Inflammatory macrophage treated with lipopolysaccharide for 4 hours (primary cell): ENCODE data around the gene PSMA4.
A peak's percentile ranks its signal among the peaks of the same experiment; 100 is the strongest.
"Not testable (repeated sequence)": the region's sequence is repeated elsewhere in the genome, so short reads cannot be mapped to it uniquely, and the experiment has no call there.

Experiments
- DNase-seq: peaks from one replicate; pipeline ENCODE4 v3.0.0-alpha.2; 2020

Gene PSMA4

DNA sequence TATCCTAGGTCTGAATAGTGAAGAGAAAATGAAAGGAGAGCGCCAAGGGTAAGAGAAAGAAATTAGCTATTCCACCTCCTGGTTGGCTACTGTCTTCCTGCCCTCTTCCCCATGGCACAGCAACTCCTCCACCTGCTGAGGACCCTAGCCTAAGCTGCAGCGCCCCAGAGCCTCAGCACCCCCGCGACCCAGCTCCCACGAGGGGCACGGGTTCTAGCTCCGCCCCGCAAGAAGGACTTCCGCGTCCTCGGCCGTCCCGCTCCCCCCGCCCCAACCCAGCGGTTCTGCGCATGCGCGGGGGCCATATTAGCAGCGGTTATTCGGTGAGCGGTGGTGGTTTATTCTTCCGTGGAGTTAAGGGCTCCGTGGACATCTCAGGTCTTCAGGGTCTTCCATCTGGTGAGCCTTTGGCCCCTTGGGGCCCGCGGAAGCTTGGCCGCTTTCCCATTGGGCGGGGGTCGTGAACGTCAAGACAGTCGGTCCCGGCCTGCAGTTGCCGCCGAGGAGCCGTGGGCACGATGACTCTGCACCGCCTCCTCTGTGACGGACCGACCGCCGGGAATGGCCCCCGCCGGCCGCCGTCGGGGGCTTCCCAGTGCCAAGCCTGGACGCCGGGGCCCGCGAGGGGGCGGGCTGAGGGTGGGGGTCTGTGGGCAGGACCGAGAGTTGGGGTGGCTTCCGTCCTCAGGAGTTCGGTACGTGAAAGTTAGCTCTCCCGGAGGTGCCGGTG lies at the start of gene PSMA4:
PSMA4 (plus strand) TSS at position 304 of the 730 bp plus-strand sequence. CDS start 1,484 bp downstream, outside the sequence.
- DNase-seq: peak; percentile 92

DNA sequence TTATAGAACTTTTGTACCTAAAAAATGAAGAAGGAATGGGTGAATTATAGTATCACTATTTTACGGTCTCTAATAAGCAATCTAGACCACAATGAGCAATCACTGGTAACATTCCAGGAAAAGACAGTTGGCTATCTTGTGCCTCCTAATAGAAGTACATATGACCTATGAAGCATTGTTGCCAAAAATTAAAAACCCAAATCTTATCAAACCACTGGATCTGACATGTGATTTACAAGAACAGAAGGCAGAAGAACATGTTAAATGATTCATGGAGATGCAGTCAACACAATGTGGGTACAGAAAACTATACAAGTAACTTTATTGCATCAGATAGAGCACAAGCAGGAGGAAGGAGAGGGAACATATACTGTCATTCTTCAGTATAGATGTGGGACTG lies 47.4 kb upstream of the PSMA4 start:
- DNase-seq: no peak

GRCh38 chr15:78501857-78502256 lies 38.4 kb upstream of the PSMA4 start:
- DNase-seq: no peak

- DNase-seq: no peak
Observed at GRCh38 chr15:78502641-78503040, 37.6 kb upstream of the PSMA4 start.

- peak; percentile 86 for DNase-seq
Observed at GRCh38 chr15:78506971-78507830, 33.0 kb upstream of the PSMA4 start, which contains the start of gene HYKK. Gene HYKK (plus strand): TSS chr15:78507577. CDS start chr15:78513089, 5,512 bp downstream.

GRCh38 chr15:78507831-78508160 lies 32.4 kb upstream of the PSMA4 start:
- no peak for DNase-seq

GRCh38 chr15:78508272-78508671 lies 32.0 kb upstream of the PSMA4 start:
- DNase-seq: no peak

DNA sequence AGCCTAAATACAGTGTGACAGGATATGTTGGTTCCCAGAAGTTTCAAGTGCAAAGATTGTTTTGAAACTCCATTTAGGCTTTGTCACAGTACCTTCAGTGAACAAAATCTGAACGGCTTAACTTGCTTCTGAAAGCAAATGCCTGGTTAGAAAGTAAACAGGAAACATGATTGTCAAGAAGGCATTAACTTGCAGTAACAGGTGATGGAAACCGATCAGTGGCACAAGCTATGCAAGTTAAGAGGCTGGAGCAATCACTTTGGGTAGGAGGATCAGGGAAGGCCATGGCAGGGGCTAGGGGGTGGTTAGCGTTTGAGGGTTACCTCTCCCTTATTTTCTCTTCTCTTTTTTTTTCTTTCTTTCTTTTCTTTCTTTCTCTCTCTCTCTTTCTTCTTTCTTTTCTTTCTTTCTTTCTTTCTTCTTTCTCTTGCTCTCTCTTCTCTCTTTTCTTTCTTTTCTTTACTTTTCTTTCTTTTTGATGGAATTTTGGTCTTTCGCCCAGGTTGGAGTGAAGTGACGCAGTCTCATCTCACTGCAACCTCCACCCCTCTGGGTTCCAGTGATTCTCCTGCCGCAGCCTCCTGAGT lies 30.4 kb upstream of the PSMA4 start:
- DNase-seq: no peak

GRCh38 chr15:78520035-78520434 lies 20.2 kb upstream of the PSMA4 start:
- DNase-seq: not testable (repeated sequence)

- no peak for DNase-seq
Observed at GRCh38 chr15:78524230-78524629, 16.0 kb upstream of the PSMA4 start.

DNA sequence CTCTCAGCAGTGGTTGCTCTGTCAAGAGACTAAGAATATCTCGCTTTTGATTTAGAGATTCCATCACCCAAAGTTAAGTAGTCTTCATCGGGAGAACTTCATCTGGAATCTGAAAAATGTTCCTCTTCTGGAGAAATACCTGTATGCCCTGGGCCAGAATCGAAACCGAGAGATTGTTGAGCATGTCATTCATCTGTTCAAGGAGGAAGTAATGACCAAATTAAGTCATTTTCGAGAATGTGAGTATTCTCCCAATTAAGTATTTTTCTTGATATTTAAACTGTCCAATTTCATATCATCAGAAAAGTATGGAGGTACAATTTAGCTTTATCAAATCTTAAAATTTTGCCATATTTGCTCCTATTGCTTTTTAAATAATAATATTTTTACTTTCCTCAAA lies 12.9 kb upstream of the PSMA4 start:
- DNase-seq: no peak

DNA sequence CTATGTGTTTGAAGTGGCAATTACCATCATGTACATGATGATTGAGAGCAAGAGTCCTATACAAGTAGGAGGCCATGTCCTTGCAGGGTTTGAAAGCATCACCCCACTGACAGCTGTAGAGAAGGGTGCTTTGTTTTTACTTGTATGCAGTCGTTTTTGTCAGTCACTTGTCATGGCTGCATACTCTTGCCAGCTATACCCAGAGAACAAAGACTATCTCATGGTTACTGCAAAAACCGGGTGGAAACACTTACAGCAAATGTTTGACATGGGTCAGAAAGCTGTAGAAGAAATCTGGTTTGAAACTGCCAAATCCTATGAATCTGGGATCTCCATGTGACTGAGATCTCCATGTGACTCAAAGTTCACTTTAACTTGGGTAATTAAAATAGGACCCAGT lies 6.9 kb upstream of the PSMA4 start:
- DNase-seq: no peak

- peak; percentile 24 for DNase-seq
Observed at GRCh38 chr15:78536134-78536533, 4.1 kb upstream of the PSMA4 start.

GRCh38 chr15:78537266-78537905 lies 2.9 kb upstream of the PSMA4 start:
- no peak for DNase-seq

DNA sequence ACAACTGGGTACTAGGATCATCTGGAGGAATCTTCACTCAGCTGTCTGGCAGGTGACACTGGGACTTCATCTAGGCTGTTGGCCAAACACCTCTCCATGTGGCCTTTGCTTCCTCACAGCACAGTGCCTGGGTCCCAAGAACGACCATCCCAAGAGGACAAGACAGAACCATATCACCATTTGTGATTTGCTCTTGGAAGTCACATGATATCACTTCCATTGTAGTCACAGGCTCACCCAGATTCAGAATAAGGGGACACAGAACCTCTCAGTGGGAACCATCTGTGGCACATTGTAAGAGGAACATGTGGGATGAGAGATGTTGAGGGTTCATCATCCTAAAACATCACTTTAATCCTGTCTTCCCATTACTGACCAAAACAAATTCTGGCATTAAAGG lies 1.9 kb upstream of the PSMA4 start:
- no peak for DNase-seq

- DNase-seq: peak; percentile 64
Observed at GRCh38 chr15:78539464-78540140, 642 bp upstream of the PSMA4 start.

DNA sequence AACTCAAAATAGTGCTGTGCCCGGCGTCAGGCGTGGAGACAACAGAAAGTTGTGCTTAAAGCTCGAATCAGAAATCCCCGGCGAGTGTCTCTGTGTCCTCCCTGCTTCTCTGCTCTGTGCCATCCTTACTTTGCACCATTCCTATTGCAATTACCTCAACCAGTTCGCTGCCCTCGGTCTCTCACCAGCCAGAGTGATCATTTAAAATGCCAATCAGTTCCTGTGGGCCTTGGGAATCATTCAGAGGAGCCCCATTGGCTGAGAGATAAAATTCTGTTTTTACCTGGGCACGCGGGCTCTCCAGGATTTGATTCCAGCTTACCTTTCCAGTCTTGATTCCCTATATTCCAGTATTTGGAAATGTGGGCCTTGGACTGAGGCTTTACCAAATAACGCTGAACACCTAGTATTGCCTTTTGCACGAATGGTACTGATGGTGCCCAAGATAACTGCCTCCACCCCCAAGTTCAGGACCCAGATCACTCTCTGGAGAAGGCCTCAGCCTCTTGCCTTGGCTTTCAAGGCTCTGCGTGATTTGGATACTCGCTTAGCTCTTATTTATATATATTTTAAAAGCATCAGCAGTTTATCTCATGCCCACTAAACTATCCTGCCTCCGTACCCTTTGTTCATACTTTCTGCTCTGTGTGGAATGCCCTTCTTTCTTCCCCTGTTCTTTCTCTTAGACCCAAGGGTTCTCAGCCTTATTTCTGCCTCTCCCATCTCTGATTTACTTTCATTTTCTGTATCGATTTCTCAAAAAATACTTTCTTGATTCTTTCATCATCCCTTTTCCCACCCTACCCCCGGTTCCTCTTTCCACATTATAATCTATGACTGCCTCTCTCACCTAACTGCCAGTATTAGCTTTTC lies 863 bp downstream of the PSMA4 start:
- peak; percentile 86 for DNase-seq

DNA sequence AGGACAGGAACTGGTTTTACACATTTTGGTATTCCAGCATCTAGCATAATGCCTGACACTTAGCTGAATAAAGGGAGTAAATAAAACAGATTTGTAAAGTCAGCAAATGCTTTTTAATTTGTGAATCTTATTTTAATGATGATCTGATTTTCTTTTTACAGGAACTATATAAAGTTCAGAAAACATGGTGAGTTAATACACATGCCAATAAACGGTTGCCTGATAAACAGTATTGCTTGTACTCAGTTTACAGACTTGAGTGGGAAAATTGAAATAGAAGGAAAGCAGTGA lies 1.4 kb downstream of the PSMA4 start:
- DNase-seq: no peak

DNA sequence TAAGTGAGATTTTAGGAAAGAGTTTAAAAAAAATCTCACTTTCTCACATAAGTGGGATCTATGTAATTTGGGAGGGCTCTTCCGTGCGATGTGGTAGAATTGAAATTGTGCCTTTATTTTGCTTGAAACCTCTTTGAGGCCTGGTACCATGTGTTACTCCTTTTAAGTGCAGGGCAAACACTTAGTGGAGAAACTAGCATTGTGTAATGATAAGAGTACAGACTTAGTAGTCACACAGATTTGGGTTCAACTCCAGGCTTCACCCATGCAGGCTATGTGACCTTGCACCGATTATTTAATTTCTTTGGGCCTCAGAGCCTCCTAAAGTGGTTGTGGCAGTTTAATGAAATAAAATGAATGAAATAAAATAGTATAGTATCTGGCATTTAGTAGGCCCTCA lies 2.4 kb downstream of the PSMA4 start:
- DNase-seq: no peak

DNA sequence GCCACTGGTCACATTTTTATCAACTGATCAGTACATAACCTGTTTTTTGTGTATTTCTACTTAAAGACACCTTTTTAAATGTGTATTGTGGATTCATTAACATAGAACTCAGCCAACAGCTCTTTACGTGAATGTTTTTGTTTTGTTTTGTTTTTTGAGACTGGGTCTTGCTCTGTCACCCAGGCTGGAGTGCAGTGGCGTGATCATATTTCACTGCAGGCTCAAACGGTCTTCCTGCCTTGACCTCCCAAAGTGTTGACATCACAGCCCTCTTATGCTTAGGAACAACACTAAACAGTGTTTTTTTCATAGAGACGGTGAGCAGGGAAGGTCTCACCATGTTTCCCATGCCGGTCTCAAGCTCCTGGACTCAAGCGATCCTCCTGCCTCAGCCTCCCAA lies 9.9 kb downstream of the PSMA4 start:
- no peak for DNase-seq

- DNase-seq: no peak
Observed at GRCh38 chr15:78550815-78551214, 10.6 kb downstream of the PSMA4 start.

DNA sequence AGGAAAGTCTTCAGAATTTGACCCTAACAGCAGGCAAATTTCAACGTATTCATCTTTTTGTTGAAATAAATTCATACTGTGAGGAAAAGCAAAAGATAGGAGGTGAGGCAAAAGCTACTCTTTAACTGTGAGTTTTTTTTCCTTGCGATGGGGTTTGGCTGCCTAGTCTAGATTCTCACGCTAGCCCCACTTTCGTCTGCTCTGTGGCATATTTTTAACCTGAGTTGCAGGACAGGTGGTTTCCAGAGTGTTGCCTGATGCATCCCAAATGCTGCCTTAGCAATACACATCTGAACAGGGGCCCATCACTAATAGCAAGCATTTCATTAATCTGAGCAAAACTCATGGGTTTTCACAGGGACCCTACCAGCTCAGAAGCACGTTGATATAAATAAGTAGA lies 11.7 kb downstream of the PSMA4 start:
- DNase-seq: no peak
